ENCODE data around the gene ARSG. TPM values are rescaled to one million over a fixed set of nuclear protein-coding genes. Genes with fewer than 3 reads are reported as not detected.

The ARSG gene
- total RNA-seq, 4 donors from 2014 or later = 3.1 to 6.8 (median 4.4) TPM

GRCh38 chr17:68377771-68378267, 86.5 kb downstream of the ARSG start:
- TF ChIP-seq CTCF (IDR thresholded peaks at IDR 0.05; ENCODE audit: low read depth) = no peak

GRCh38 chr17:68378268-68379176, 87.2 kb downstream of the ARSG start:
- no peak for TF ChIP-seq CTCF (IDR thresholded peaks at IDR 0.05; ENCODE audit: low read depth)

GRCh38 chr17:68379177-68379510, 87.8 kb downstream of the ARSG start:
- no peak for TF ChIP-seq CTCF (IDR thresholded peaks at IDR 0.05; ENCODE audit: low read depth)

GRCh38 chr17:68379692-68380677, 88.7 kb downstream of the ARSG start:
- no peak for TF ChIP-seq CTCF (IDR thresholded peaks at IDR 0.05; ENCODE audit: low read depth)

GRCh38 chr17:68381076-68381900, 90.0 kb downstream of the ARSG start:
- no peak for TF ChIP-seq CTCF (IDR thresholded peaks at IDR 0.05; ENCODE audit: low read depth)

- no peak for TF ChIP-seq CTCF (IDR thresholded peaks at IDR 0.05; ENCODE audit: low read depth)
Observed at GRCh38 chr17:68382582-68383085, 91.3 kb downstream of the ARSG start.

Measured in subcutaneous adipose tissue (tissue), 4 donors.